ENCODE measurements around the gene DLG2. TPM values are rescaled to one million over a fixed set of nuclear protein-coding genes. Genes with fewer than 3 reads are reported as not detected.

The DLG2 gene
- total RNA-seq, 4 donors from 2014 or later, result 11.0 to 34.2 (median 19.8) TPM

DNA sequence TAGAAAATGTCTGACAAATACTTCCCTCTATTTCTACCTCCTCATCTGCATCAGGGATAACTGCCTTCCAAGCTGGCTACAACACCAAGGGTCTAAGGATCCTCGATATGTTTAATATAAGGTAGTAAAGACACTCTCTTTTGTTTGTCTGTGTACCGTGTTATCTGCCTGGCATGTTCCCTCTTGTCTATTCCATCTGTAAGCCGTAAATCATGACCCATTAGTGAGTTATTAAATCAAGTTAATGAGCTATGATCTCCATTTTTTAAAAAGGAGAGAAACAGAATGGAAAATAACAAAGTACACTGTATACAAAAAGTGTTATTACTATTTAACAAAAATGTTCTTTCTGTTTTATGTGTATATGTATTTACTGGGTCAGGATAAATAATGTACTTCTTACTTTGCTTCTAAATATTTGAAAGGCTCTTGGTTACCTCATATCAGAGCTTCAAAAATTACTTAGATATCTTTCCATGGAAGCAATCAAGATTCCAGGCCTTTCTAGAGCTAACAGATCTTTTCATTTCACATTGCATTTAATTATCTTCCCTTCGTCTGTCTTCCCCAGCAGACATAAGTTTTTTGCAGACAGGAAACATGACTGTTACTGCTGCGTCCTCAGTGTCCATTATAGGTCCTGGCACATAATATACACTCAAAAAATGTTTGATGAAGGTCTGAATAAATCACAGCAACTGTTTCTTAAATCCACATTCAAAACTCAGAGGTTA, 1998.4 kb downstream of the DLG2 start:
- Histone ChIP-seq H3K36me3 (no peaks in the 10 kb centered on the region), H3K9me3 (no peaks in the 10 kb centered on the region), H3K27ac (no peak overlapping the region), H3K4me1 (no peaks in the 10 kb centered on the region), H3K4me3 (no peak overlapping the region), H3K27me3 (no peaks in the 10 kb centered on the region)
- ATAC-seq, result no peak
- TF ChIP-seq POLR2AphosphoS5 (IDR thresholded peaks at IDR 0.05) (no peak), POLR2A (IDR thresholded peaks at IDR 0.05) (no peak), EP300 (IDR thresholded peaks at IDR 0.05) (no peak)
- TF ChIP-seq, protein P1, sequence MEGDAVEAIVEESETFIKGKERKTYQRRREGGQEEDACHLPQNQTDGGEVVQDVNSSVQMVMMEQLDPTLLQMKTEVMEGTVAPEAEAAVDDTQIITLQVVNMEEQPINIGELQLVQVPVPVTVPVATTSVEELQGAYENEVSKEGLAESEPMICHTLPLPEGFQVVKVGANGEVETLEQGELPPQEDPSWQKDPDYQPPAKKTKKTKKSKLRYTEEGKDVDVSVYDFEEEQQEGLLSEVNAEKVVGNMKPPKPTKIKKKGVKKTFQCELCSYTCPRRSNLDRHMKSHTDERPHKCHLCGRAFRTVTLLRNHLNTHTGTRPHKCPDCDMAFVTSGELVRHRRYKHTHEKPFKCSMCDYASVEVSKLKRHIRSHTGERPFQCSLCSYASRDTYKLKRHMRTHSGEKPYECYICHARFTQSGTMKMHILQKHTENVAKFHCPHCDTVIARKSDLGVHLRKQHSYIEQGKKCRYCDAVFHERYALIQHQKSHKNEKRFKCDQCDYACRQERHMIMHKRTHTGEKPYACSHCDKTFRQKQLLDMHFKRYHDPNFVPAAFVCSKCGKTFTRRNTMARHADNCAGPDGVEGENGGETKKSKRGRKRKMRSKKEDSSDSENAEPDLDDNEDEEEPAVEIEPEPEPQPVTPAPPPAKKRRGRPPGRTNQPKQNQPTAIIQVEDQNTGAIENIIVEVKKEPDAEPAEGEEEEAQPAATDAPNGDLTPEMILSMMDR (IDR thresholded peaks at IDR 0.05), result no peak
- 63 to 66% methylated on average over 2 to 5 of the region's 5 CpGs for WGBS, 2 donors (ENCODE audit: low coverage in 1 of 2)

DNA sequence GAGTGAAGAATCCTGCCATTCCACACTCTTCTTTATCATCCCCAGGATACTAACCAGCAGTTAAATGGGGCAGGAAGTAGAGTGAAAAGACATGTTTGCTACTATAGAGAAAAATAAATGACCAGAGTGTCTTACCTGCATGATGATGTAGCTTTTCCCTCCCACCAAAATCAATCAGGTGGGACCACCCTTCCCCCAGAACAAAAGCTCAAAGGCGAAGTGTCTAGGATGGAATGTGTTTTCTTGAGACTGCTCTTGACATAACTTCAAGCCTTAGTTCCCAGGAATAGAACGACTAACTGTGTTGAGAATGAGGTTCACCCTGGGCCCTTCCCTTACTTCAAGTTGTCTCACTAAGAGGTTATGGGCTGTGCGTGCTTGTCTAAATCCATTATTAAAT, 2001.8 kb downstream of the DLG2 start:
- WGBS, 2 donors (ENCODE audit: low coverage in 1 of 2), result 74 to 100% methylated on average over 1 to 3 of the region's 3 CpGs
- Histone ChIP-seq H3K27ac (no peak overlapping the region), H3K4me3 (no peak overlapping the region), H3K9me3 (no peaks in the 10 kb centered on the region), H3K27me3 (no peaks in the 10 kb centered on the region), H3K4me1 (no peaks in the 10 kb centered on the region), H3K36me3 (no peaks in the 10 kb centered on the region)
- TF ChIP-seq POLR2AphosphoS5 (IDR thresholded peaks at IDR 0.05) (no peak), POLR2A (IDR thresholded peaks at IDR 0.05) (no peak), EP300 (IDR thresholded peaks at IDR 0.05) (no peak)
- TF ChIP-seq, protein P1 (IDR thresholded peaks at IDR 0.05), result no peak
- ATAC-seq, result no peak

- Histone ChIP-seq H3K9me3 (no peaks in the 10 kb centered on the region), H3K27me3 (no peaks in the 10 kb centered on the region), H3K4me1 (no peaks in the 10 kb centered on the region), H3K36me3 (no peaks in the 10 kb centered on the region), H3K27ac (no peak overlapping the region), H3K4me3 (no peak overlapping the region)
- ATAC-seq, result no peak
- WGBS, 2 donors (ENCODE audit: low coverage in 1 of 2), result 50 to 72% methylated on average over 1 of the region's 1 CpG
- TF ChIP-seq POLR2A (IDR thresholded peaks at IDR 0.05) (no peak), EP300 (IDR thresholded peaks at IDR 0.05) (no peak), POLR2AphosphoS5 (IDR thresholded peaks at IDR 0.05) (no peak)
- TF ChIP-seq, protein P1 (IDR thresholded peaks at IDR 0.05), result no peak
These were observed 2009.5 kb downstream of the DLG2 start for GRCh38 chr11:83617671-83618070.

- WGBS, 2 donors (ENCODE audit: low coverage in 1 of 2), result 63 to 92% methylated on average over 2 of the region's 2 CpGs
These were observed 2013.4 kb downstream of the DLG2 start for GRCh38 chr11:83613767-83614121.

More at GRCh38 chr11:83613767-83614121, 2013.4 kb downstream of the DLG2 start:
- H3K27ac ChIP-seq, result no peak overlapping the region
- H3K9me3 ChIP-seq, result no peaks in the 10 kb centered on the region
- TF ChIP-seq, protein P1 (IDR thresholded peaks at IDR 0.05), result no peak
- TF ChIP-seq EP300 (IDR thresholded peaks at IDR 0.05) (no peak), POLR2A (IDR thresholded peaks at IDR 0.05) (no peak), POLR2AphosphoS5 (IDR thresholded peaks at IDR 0.05) (no peak)
- no peak overlapping the region for H3K4me3 ChIP-seq
- H3K27me3 ChIP-seq, result no peaks in the 10 kb centered on the region
- no peak for ATAC-seq
- no peaks in the 10 kb centered on the region for H3K4me1 ChIP-seq
- H3K36me3 ChIP-seq, result no peaks in the 10 kb centered on the region
